Thyroid gland (tissue), 4 donors: ENCODE results near the gene WDPCP.

Experiments used
- POLR2A ChIP-seq, 2 donors: fragments of 450-650 bp; IDR thresholded peaks; one replicate each; pipeline ENCODE4 v1.6.1; 2017; ENCODE audit warnings: antibody characterized with exemption in 2 of 2, mild to moderate bottlenecking in 2 of 2, moderate library complexity in 1 of 2
- TF ChIP-seq, protein P1 (sequence below), 6 experiments: fragments of 200-600 bp in 3 of 6; fragments of 450-650 bp in 3 of 6; sonication (generic) in 3 of 6; IDR thresholded peaks; one replicate each; pipeline ENCODE4 v1.5.1; 2016 to 2019; ENCODE audit warnings: antibody characterized with exemption in 6 of 6, mild to moderate bottlenecking in 2 of 6, inconsistent platforms in 1 of 6, moderate library complexity in 1 of 6

DNA sequence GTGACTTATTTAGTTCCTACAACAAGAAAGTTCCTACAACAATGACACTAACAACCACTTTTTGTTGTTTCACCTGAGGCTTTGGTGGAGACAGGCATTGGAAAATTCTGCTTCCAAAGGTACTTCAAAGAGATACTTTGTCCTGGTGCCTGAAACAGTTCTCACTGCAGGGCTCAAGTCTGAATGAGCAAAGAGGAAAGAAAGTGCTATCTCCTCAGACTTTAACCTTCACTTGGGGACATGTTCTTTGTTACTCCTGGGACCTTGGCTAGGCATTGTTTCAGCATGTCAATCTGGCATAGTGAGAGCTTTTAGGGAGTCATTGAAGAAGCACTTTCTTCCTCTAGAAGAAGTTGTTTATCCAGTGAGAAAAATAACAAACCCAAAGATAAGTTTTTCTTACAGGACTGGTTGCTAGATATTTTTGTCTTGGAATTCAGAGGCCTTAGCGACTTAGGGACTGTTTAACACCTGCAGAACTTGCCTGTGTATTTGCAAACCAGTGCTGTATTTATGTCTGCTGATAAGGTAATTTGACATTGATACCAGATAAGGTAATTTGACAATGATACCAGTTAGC, 12.7 kb upstream of the WDPCP start:
- TF ChIP-seq, protein P1, sequence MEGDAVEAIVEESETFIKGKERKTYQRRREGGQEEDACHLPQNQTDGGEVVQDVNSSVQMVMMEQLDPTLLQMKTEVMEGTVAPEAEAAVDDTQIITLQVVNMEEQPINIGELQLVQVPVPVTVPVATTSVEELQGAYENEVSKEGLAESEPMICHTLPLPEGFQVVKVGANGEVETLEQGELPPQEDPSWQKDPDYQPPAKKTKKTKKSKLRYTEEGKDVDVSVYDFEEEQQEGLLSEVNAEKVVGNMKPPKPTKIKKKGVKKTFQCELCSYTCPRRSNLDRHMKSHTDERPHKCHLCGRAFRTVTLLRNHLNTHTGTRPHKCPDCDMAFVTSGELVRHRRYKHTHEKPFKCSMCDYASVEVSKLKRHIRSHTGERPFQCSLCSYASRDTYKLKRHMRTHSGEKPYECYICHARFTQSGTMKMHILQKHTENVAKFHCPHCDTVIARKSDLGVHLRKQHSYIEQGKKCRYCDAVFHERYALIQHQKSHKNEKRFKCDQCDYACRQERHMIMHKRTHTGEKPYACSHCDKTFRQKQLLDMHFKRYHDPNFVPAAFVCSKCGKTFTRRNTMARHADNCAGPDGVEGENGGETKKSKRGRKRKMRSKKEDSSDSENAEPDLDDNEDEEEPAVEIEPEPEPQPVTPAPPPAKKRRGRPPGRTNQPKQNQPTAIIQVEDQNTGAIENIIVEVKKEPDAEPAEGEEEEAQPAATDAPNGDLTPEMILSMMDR (IDR thresholded peaks at IDR 0.05) = no peak
- no peak for TF ChIP-seq POLR2A (IDR thresholded peaks at IDR 0.05)
